Calu3 (cell line): ENCODE measurements around the gene CA9. TPM values are rescaled to one million over a fixed set of nuclear protein-coding genes. Genes with fewer than 3 reads are reported as not detected.
A peak's percentile ranks its signal among the peaks of the same experiment; 100 is the strongest.

Experiments
- Bru-seq: library from RNA; stranded (reverse); fragments of 400-500 nt; gene quantifications from one replicate; lab custom pipeline; 2021; lab: Mats Ljungman, UMichigan
- BruChase-seq, 2 experiments: library from RNA; stranded (reverse); fragments of 400-500 nt; gene quantifications; one replicate each; lab custom pipeline; 2021; lab: Mats Ljungman, UMichigan
- BruUV-seq: library from RNA; stranded (reverse); fragments of 400-500 nt; replicated peaks from 2 replicates; lab custom pipeline; 2021; lab: Mats Ljungman, UMichigan
- CTCF ChIA-PET: fragments of 300-600 bp; sonication (Branson Sonifier 250); formaldehyde crosslinking; loops from one replicate; lab custom pipeline; 2022; ENCODE audit warnings: antibody characterized with exemption; lab: Charles Lee
- DNase-seq: peaks from one replicate; pipeline ENCODE4 v3.0.0; 2022
- H3K27ac Mint-ChIP-seq: one replicate; pipeline ENCODE4 v1.8.0; 2022; ENCODE audit warnings: mixed read lengths; ENCODE audit not compliant: unreplicated experiment
- H3K27me3 Mint-ChIP-seq: one replicate; pipeline ENCODE4 v1.8.0; 2022; ENCODE audit warnings: mixed read lengths; ENCODE audit not compliant: unreplicated experiment
- H3K36me3 Mint-ChIP-seq: one replicate; pipeline ENCODE4 v1.8.0; 2022; ENCODE audit warnings: mild to moderate bottlenecking, moderate library complexity, mixed read lengths; ENCODE audit not compliant: insufficient read depth, unreplicated experiment
- H3K4me1 Mint-ChIP-seq: one replicate; pipeline ENCODE4 v1.8.0; 2022; ENCODE audit warnings: mild to moderate bottlenecking, low read depth, mixed read lengths; ENCODE audit not compliant: unreplicated experiment
- H3K4me3 Mint-ChIP-seq: one replicate; pipeline ENCODE4 v1.8.0; 2022; ENCODE audit warnings: mild to moderate bottlenecking, low read depth, moderate library complexity, mixed read lengths; ENCODE audit not compliant: unreplicated experiment
- H3K9me3 Mint-ChIP-seq: one replicate; pipeline ENCODE4 v1.8.0; 2022; ENCODE audit warnings: low read depth, mixed read lengths; ENCODE audit not compliant: unreplicated experiment
- CTCF ChIP-seq: fragments of 200-600 bp; IDR thresholded peaks from one replicate; pipeline ENCODE4 v1.8.0; 2022; ENCODE audit warnings: antibody characterized with exemption; ENCODE audit not compliant: unreplicated experiment
- intact Hi-C: fragments of 100-400 bp; cut with micrococcal nuclease; formaldehyde crosslinking; loops from one replicate; pipeline ENCODE4 v1.10.0; 2022; ENCODE audit not compliant: unreplicated experiment
- long read RNA-seq: library from polyadenylated mRNA; stranded (forward); transcript quantifications from one replicate; pipeline ENCODE4 v2.0.0, GENCODE V29; 2022
- total RNA-seq: library from RNA; stranded (reverse); gene quantifications from 2 replicates; pipeline ENCODE4 v1.2.3, GENCODE V29; 2022

Gene CA9
- total RNA-seq (0.64 and 0.76 TPM in 2 replicates), Bru-seq, nascent RNA (percentile 12 among the genes with signal in this experiment), BruChase-seq, experiment 1, labeled RNA remaining after a 6-hour chase (not detected), BruChase-seq, experiment 2, labeled RNA remaining after a 2-hour chase (not detected)
- long read RNA-seq, result 0 reads

- TF ChIP-seq CTCF, result no peak
- intact Hi-C loops, result no loop called here
- no TSS peak for BruUV-seq
- Mint-ChIP-seq H3K4me3 (no peak within 1 kb of the TSS), H3K27me3 (no peaks in the 10 kb centered on the region), H3K9me3 (no peaks in the 10 kb centered on the region), H3K4me1 (peaks cover 36% of the 10 kb centered on the region), H3K27ac (no peak within 1 kb of the TSS), H3K36me3 (no peaks in the 10 kb centered on the region)
- DNase-seq, result no peak
- CTCF ChIA-PET, result interaction anchor here (1.1 to 1.3 kb wide), 3 partner anchors 8 to 23 kb away, joined by 4 to 6 read pairs (median 4); partner anchors contain the start of gene ARHGEF39
These were observed at the start of gene CA9 for GRCh38 chr9:35673132-35674024. CA9 (plus strand) TSS chr9:35673928; CDS start chr9:35673960, 32 bp downstream.

DNA sequence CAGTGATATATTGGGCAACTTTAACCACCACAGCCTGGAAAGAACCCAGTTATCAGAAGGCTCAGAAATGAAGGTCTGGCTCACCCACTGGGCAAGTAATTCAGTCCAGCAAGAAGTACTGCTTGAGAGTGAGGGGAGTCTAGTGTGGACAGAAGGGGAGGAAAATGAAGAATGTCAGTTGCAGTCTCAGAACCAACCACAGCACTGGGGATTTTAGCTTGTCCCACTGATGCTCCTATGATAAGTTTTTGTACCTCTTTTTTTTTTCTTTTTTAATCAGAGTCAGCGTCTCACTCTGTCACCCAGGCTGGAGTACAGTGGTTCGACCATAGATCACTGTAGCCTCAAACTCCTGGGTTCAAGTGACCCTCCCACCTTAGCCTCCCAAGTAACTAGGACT, 46.2 kb upstream of the CA9 start:
- DNase-seq, result no peak
- no TSS peak for BruUV-seq
- Mint-ChIP-seq H3K27ac (no peak overlapping the region), H3K27me3 (no peaks in the 10 kb centered on the region), H3K9me3 (no peaks in the 10 kb centered on the region), H3K4me1 (no peaks in the 10 kb centered on the region), H3K36me3 (no peaks in the 10 kb centered on the region), H3K4me3 (no peak overlapping the region)
- CTCF ChIA-PET, result no interaction called here
- intact Hi-C loops, result no loop called here
- TF ChIP-seq CTCF, result no peak

- Mint-ChIP-seq H3K9me3 (no peaks in the 10 kb centered on the region), H3K36me3 (no peaks in the 10 kb centered on the region), H3K4me1 (no peaks in the 10 kb centered on the region), H3K27ac (no peak overlapping the region), H3K4me3 (no peak overlapping the region), H3K27me3 (no peaks in the 10 kb centered on the region)
- CTCF ChIA-PET, result no interaction called here
- no peak for DNase-seq
- BruUV-seq, result no TSS peak
- TF ChIP-seq CTCF, result no peak
- intact Hi-C loops, result no loop called here
These were observed 45.2 kb upstream of the CA9 start for GRCh38 chr9:35628389-35628991.

DNA sequence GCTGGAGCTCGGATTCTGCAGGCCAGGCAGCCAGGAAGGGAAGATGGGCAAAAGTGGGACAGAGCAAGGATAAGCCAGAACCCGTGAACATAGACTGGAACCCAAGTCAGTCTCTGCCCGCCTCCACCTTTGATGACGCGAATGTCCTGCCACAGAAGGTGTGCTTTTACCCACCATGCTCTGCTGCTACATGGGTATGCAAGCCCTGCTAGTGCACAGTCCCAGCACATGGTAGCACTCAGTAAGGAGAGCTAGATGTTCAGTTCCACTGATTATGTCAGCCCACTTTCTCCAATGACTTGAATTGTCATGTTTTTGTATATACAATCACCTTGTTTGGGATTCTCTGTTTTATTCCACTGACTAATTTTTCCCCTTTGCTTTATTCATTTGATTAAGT, 44.1 kb upstream of the CA9 start:
- Mint-ChIP-seq H3K4me3 (no peak overlapping the region), H3K9me3 (no peaks in the 10 kb centered on the region), H3K4me1 (no peaks in the 10 kb centered on the region), H3K27ac (no peak overlapping the region), H3K27me3 (no peaks in the 10 kb centered on the region), H3K36me3 (no peaks in the 10 kb centered on the region)
- no peak for TF ChIP-seq CTCF
- CTCF ChIA-PET, result no interaction called here
- no TSS peak for BruUV-seq
- intact Hi-C loops, result no loop called here
- DNase-seq, result no peak
